K562 (cell line): ENCODE results near the gene TJAP1. TPM values are rescaled to one million over a fixed set of nuclear protein-coding genes. Genes with fewer than 3 reads are reported as not detected.
A peak's percentile ranks its signal among the peaks of the same experiment; 100 is the strongest.

ENCODE experiments used
- ATAC-seq: fragments of 200-7000 bp; cut with Tn5 transposase; 3 replicates; pipeline ENCODE4 v1.9.1; 2020; ENCODE audit warnings: moderate library complexity
- BruUV-seq: library from RNA; stranded (reverse); fragments of 400-500 nt; replicated peaks from 2 replicates; lab custom pipeline; 2021; lab: Mats Ljungman, UMichigan
- CTCF ChIA-PET: fragments of 300-600 bp; formaldehyde crosslinking; extraction: SDS; loops from one replicate; lab custom pipeline; 2021; ENCODE audit warnings: low intra/inter-chr PET ratio; lab: Yijun Ruan, JAX
- POLR2A ChIA-PET: fragments of 300-600, 350-650 bp; sonication (Branson Sonifier 250); formaldehyde crosslinking; extraction: SDS; loops from one replicate; lab custom pipeline; 2021; ENCODE audit warnings: antibody characterized with exemption, inconsistent platforms; lab: Yijun Ruan, JAX
- DNase-seq, 4 experiments: peaks; one replicate each; pipeline versions ENCODE4 v3.0.0 to v3.0.0-alpha.2; 2011 to 2018; ENCODE audit warnings: low spot score in 3 of 4, mixed read lengths in 3 of 4; ENCODE audit errors: extremely low read depth in 1 of 4
- FAIRE-seq: peaks from 2 replicates; lab custom pipeline; 2011; peaks lifted over from hg19 to GRCh38; lab: Jason Lieb, UNC
- H2AFZ ChIP-seq: 2 replicates; pipeline ENCODE4 v1.6.0; 2011; ENCODE audit warnings: low read depth, low read length, control low read depth, inconsistent platforms
- H3K27ac ChIP-seq: fragments of 200-600 bp; 3 replicates; pipeline ENCODE4 v1.8.0; 2011; ENCODE audit warnings: low read depth, mild to moderate bottlenecking, control low read depth, inconsistent platforms, low read length, moderate library complexity, mixed read lengths; ENCODE audit errors: extremely low read depth
- H3K27me3 ChIP-seq, 2 experiments: fragments of 300-600 bp in 1 of 2; 2 replicates in 1 of 2; 3 replicates in 1 of 2; pipeline versions ENCODE4 v1.6.0 to v1.8.0; 2011; ENCODE audit warnings: inconsistent platforms in 2 of 2, low read length in 2 of 2, mild to moderate bottlenecking in 1 of 2, mixed read lengths in 1 of 2, moderate library complexity in 1 of 2; ENCODE audit not compliant: control insufficient read depth in 2 of 2, insufficient read depth in 2 of 2
- H3K36me3 ChIP-seq: fragments of 300-600 bp; 3 replicates; pipeline ENCODE4 v1.8.0; 2011; ENCODE audit warnings: mild to moderate bottlenecking, low read length, inconsistent platforms; ENCODE audit not compliant: control insufficient read depth, insufficient read depth
- H3K4me1 ChIP-seq, 2 experiments: fragments of 200-600 bp in 1 of 2; replicated peaks in 1 of 2; 2 replicates in 1 of 2; 3 replicates in 1 of 2; pipeline versions ENCODE4 v1.5.1 to v1.8.0; 2011; ENCODE audit warnings: inconsistent platforms in 2 of 2, low read length in 2 of 2, mild to moderate bottlenecking in 1 of 2, mixed read lengths in 1 of 2, moderate library complexity in 1 of 2; ENCODE audit not compliant: control insufficient read depth in 2 of 2, insufficient read depth in 2 of 2
- H3K4me2 ChIP-seq: 2 replicates; pipeline ENCODE4 v1.6.1; 2011; ENCODE audit warnings: low read length, control low read depth, inconsistent platforms, mixed read lengths; ENCODE audit not compliant: insufficient read depth
- H3K4me3 ChIP-seq: fragments of 200-600 bp; sonication (generic), shearing (Covaris generic); 2 replicates; pipeline ENCODE4 v1.5.1; 2016; ENCODE audit warnings: control low read depth, inconsistent platforms
- H3K79me2 ChIP-seq: fragments of 200-600 bp; 3 replicates; pipeline ENCODE4 v1.8.0; 2011; ENCODE audit warnings: low read length, inconsistent platforms; ENCODE audit not compliant: control insufficient read depth, insufficient read depth
- H3K9ac ChIP-seq, 2 experiments: 2 replicates each; pipeline versions ENCODE4 v1.6.0 to v1.6.1; 2011; ENCODE audit warnings: low read depth in 2 of 2, low read length in 2 of 2, control low read depth in 1 of 2, inconsistent platforms in 1 of 2, mild to moderate bottlenecking in 1 of 2, mixed read lengths in 1 of 2; ENCODE audit not compliant: insufficient read depth in 1 of 2
- H3K9me1 ChIP-seq: one replicate; pipeline ENCODE4 v1.6.0; 2011; ENCODE audit warnings: inconsistent platforms, mild to moderate bottlenecking, low read length, moderate library complexity; ENCODE audit not compliant: control insufficient read depth, insufficient read depth
- H3K9me3 ChIP-seq: replicated peaks from 2 replicates; pipeline ENCODE4 v1.5.1; 2011; ENCODE audit warnings: low read depth, low read length, inconsistent platforms; ENCODE audit not compliant: control insufficient read depth, insufficient read depth
- H4K20me1 ChIP-seq: replicated peaks from 2 replicates; pipeline ENCODE4 v1.6.1; 2011; ENCODE audit warnings: low read length, inconsistent platforms, mixed read lengths; ENCODE audit not compliant: control insufficient read depth, insufficient read depth
- CBFA2T3 ChIP-seq: fragments of 450-650 bp; IDR thresholded peaks from 2 replicates; pipeline ENCODE4 v1.6.1; 2017
- EGR1 ChIP-seq: fragments of 450-650 bp; conservative IDR thresholded peaks from 2 replicates; pipeline ENCODE4 v1.6.1; 2017; ENCODE audit warnings: mild to moderate bottlenecking
- HDAC1 ChIP-seq, 2 experiments: fragments of 450-650 bp; IDR thresholded peaks; 2 replicates each; pipeline ENCODE4 v1.6.1; 2016 to 2017; ENCODE audit warnings: inconsistent platforms in 1 of 2, mild to moderate bottlenecking in 1 of 2, moderate library complexity in 1 of 2
- MNT ChIP-seq, 2 experiments: fragments of 450-650 bp; conservative IDR thresholded peaks; 2 replicates each; pipeline ENCODE4 v1.6.1; 2017; ENCODE audit warnings: mild to moderate bottlenecking in 2 of 2, moderate library complexity in 2 of 2
- TCF3 ChIP-seq: sonication (generic); formaldehyde crosslinking; IDR thresholded peaks from 2 replicates; pipeline ENCODE4 v1.4.0; 2020; ENCODE audit warnings: mild to moderate bottlenecking, missing genetic modification reagents
- TOE1 ChIP-seq, 2 experiments: fragments of 450-650 bp in 1 of 2; sonication (generic) in 1 of 2; formaldehyde crosslinking in 1 of 2; IDR thresholded peaks; 2 replicates each; pipeline versions ENCODE4 v1.7.1 to v1.8.0; 2016 to 2022; ENCODE audit warnings: borderline replicate concordance in 2 of 2, mild to moderate bottlenecking in 2 of 2, antibody characterized with exemption in 1 of 2, inconsistent platforms in 1 of 2, low read depth in 1 of 2, missing genetic modification reagents in 1 of 2, moderate library complexity in 1 of 2
- UBTF ChIP-seq, 2 experiments: IDR thresholded peaks; 2 replicates each; pipeline ENCODE4 v1.6.1; 2012; ENCODE audit warnings: improper control_type of control experiment in 2 of 2, low read depth in 2 of 2, low read length in 2 of 2, borderline replicate concordance in 1 of 2
- VEZF1 ChIP-seq: fragments of 200-800 bp; sonication (Bioruptor generic); IDR thresholded peaks from 2 replicates; pipeline ENCODE4 v1.6.1; 2017; ENCODE audit warnings: missing genetic modification characterization, missing compliant biosample characterization
- WGBS: fragments of 100-300 bp; shearing (Covaris generic); methylation state at CpG from one replicate; pipeline ENCODE4 v1.1.6; 2016; ENCODE audit warnings: low coverage, mixed read lengths; ENCODE audit not compliant: insufficient coverage; ENCODE audit errors: missing lambda C conversion rate; 5-methylcytosine and 5-hydroxymethylcytosine counted together
- in situ Hi-C: fragments of 300-500 bp; cut with MboI; formaldehyde crosslinking; loops from 4 replicates; pipeline ENCODE4 v1.15.0; 2018; ENCODE audit warnings: inconsistent platforms, mixed read lengths
- intact Hi-C: fragments of 100-400 bp; cut with micrococcal nuclease; formaldehyde crosslinking; loops from 2 replicates; pipeline ENCODE4 v1.14.2; 2022
- polyA plus RNA-seq, 8 experiments: library from polyadenylated mRNA; depleted of rRNA in 4 of 8; stranded (reverse) in 5 of 8; unstranded in 3 of 8; fragments of >200 nt; fragmentation: Nextera tagmentation in 2 of 8; fragmentation: Illumina TruSeq in 1 of 8; extraction: Ambion mirVana in 2 of 8; extraction: Trizol in 1 of 8; gene quantifications; 2 replicates each; pipeline versions ENCODE4 v1.2.1 to v1.2.3, GENCODE V29; 2011 to 2014; ENCODE audit warnings: inconsistent platforms in 1 of 8, missing spikeins in 1 of 8
- total RNA-seq, 7 experiments: library from RNA; depleted of rRNA in 6 of 7; stranded (reverse); fragments of >200 nt in 6 of 7; fragmentation: Illumina TruSeq in 2 of 7; extraction: Trizol in 2 of 7; gene quantifications; 2 replicates each; pipeline versions ENCODE4 v1.2.1 to v1.2.3, GENCODE V29; 2011 to 2021; ENCODE audit warnings: low replicate concordance in 1 of 7

Gene TJAP1
- total and polyA plus RNA-seq, 9 of the 15 experiments (the other 6 are each of a cell fraction or from before 2014, with no cell fraction given): 0.06 to 35.8 (median 16.2) TPM

DNA sequence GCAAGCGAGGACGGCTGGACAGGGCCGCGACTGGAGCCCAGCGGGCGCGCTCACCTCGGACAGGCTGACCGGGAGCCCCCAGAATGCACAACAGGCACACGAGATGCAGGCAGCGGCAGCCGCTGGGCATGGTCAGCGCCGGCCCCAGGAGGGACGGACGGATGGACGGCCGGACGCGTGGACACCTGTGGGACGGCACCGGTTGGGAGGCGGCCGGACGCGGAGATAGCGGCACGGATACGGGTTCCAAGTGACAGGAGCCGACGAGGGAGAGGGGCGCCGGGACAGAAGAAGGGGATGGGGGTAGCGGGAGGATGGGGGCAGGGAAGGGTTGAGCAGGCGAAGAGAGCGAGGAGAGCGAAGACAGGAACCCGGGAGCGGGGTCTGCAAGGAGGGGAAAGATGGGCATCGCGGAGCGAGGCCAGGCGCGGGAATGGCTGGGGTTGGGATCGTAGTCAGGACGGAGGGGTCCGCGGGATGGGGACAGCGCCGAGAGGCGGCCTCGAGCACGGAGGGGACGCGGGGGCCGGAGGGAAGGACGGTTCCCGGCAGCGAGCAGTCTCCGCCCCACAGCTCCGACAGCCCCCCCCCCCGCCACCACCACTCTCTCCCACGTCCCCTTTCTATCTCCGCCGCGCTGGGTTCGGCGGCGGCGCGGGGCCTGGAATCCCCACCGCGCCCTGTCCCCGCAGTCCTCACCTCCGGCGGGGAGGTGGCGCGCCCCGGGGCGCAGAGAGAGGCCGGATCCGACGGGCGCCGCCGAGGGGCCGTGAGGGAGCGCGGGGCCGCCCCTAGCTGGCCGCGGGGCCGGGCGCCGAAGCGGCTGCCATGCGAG lies 22.5 kb upstream of the TJAP1 start (continued):
- TF ChIP-seq MNT (conservative IDR thresholded peaks at IDR 0.05) (peak in 1 of 2 experiments; percentile 63; a peak in 1 of 4 replicates), TCF3 (CRISPR knock-in tag) (no peak)

- H3K4me3 ChIP-seq: peak within 1 kb of the TSS; percentile 53
- peaks cover 0 to 18% of the 10 kb centered on the region in 2 experiments; a peak in 4 of 5 replicates for H3K4me1 ChIP-seq
- BruUV-seq: no TSS peak
- H3K9me3 ChIP-seq: 0 out of 2 replicates have a peak, but pooled peaks cover 6% of the 10 kb centered on the region
- ChIA-PET CTCF (interaction anchor here (0.7 to 1.7 kb wide), 3 partner anchors 41 to 285 kb away, joined by 3 to 6 read pairs (median 4); no protein-coding TSS in a partner anchor), POLR2A (interaction anchor here (0.6 to 1.2 kb wide), 6 partner anchors 9 to 723 kb away, joined by 3 to 4 read pairs (median 3); no protein-coding TSS in a partner anchor)
- in situ Hi-C loops (no loop called here), intact Hi-C loops (loop anchor here (2.0 kb wide), 1 partner anchor 51 kb away; no protein-coding TSS in a partner anchor)
- H3K36me3 ChIP-seq: peaks cover 4% of the 10 kb centered on the region; the same call in 1 of the 3 replicates
- H3K27me3 ChIP-seq: no peaks in the 10 kb centered on the region; a peak in 1 of 5 replicates
- peak within 1 kb of the TSS; percentile 21 to 91; a peak in 3 of 4 replicates for H3K9ac ChIP-seq
- FAIRE-seq: no peak
- no peaks in the 10 kb centered on the region for H4K20me1 ChIP-seq
- H3K9me1 ChIP-seq: no peaks in the 10 kb centered on the region
- DNase-seq: peak; percentile 42 to 89 (median 78)
- peak within 1 kb of the TSS; percentile 93 for H2AFZ ChIP-seq
- peak within 1 kb of the TSS; percentile 79 for H3K4me2 ChIP-seq
- H3K79me2 ChIP-seq: no peaks in the 10 kb centered on the region
- ATAC-seq: no peak
- no peak within 1 kb of the TSS for H3K27ac ChIP-seq
- 19% methylated on average over 36 of the region's 55 CpGs for WGBS
- TF ChIP-seq TCF3 (CRISPR knock-in tag): no peak
- TF ChIP-seq CBFA2T3: 0 out of 2 replicates have a peak, but pooled peaks have one; percentile 9
- no peak for TF ChIP-seq UBTF (IDR thresholded peaks at IDR 0.05; ENCODE audit: borderline replicate concordance in 1 of 2, low read depth in 2 of 2, low read length in 2 of 2)
- no peak for TF ChIP-seq TOE1 (IDR thresholded peaks at IDR 0.05; ENCODE audit: borderline replicate concordance)
- TF ChIP-seq TOE1 (CRISPR knock-in tag; IDR thresholded peaks at IDR 0.05; ENCODE audit: borderline replicate concordance, low read depth): no peak
- TF ChIP-seq HDAC1 (IDR thresholded peaks at IDR 0.05): peak in 1 of 2 experiments; percentile 40; a peak in 1 of 4 replicates
- TF ChIP-seq VEZF1 (CRISPR knock-in tag): peak; percentile 18
- TF ChIP-seq EGR1: peak; percentile 58
These were observed 21.6 kb upstream of the TJAP1 start, which contains the start of gene DLK2 for GRCh38 chr6:43455531-43456428. Gene DLK2 (minus strand): TSS chr6:43455548. CDS start chr6:43454825, 723 bp downstream.
